ENCODE results near the gene RPAP3.

- TF ChIP-seq USF1 (CRISPR knock-in tag; IDR thresholded peaks at IDR 0.05) = no peak
- no peak for TF ChIP-seq FOXK1 (CRISPR knock-in tag; IDR thresholded peaks at IDR 0.05)
- no peak for TF ChIP-seq CTCF (IDR thresholded peaks at IDR 0.05)
- TF ChIP-seq ZNF423 (CRISPR knock-in tag; IDR thresholded peaks at IDR 0.05) = no peak
- TF ChIP-seq GABPB1 (CRISPR knock-in tag; IDR thresholded peaks at IDR 0.05) = no peak
These were observed 20.1 kb upstream of the RPAP3 start for GRCh38 chr12:47725893-47726292.
